H1 (cell line): ENCODE data around the gene TMEM187.

ENCODE experiments used
- CTCF ChIP-seq, 3 experiments: IDR thresholded peaks; 1 replicate in 2 of 3; 2 replicates in 1 of 3; pipeline versions ENCODE4 v1.5.1 to v1.6.1; 2011; ENCODE audit warnings: low read length in 3 of 3, mild to moderate bottlenecking in 3 of 3, inconsistent platforms in 2 of 3, low read depth in 1 of 3, moderate library complexity in 1 of 3; ENCODE audit not compliant: insufficient read depth in 1 of 3; ENCODE audit errors: control extremely low read depth in 1 of 3
- EP300 ChIP-seq, 2 experiments: IDR thresholded peaks; 1 replicate in 1 of 2; 2 replicates in 1 of 2; pipeline ENCODE4 v1.6.1; 2011 to 2012; ENCODE audit warnings: low read depth in 2 of 2, low read length in 2 of 2, mild to moderate bottlenecking in 2 of 2, borderline replicate concordance in 1 of 2, inconsistent platforms in 1 of 2, moderate library complexity in 1 of 2
- HDAC2 ChIP-seq, 2 experiments: fragments of 300-600 bp in 1 of 2; sonication (generic) in 1 of 2; IDR thresholded peaks; 2 replicates each; pipeline ENCODE4 v1.6.1; 2011 to 2012; ENCODE audit warnings: low read depth in 2 of 2, low read length in 2 of 2, mild to moderate bottlenecking in 2 of 2, moderate library complexity in 2 of 2, borderline replicate concordance in 1 of 2, inconsistent platforms in 1 of 2
- MAX ChIP-seq: IDR thresholded peaks from 2 replicates; pipeline ENCODE4 v1.6.1; 2012; ENCODE audit warnings: inconsistent platforms
- SIRT6 ChIP-seq: IDR thresholded peaks from one replicate; pipeline ENCODE4 v1.7.1; 2012; ENCODE audit warnings: low read length, inconsistent platforms
- SP4 ChIP-seq: IDR thresholded peaks from 2 replicates; pipeline ENCODE4 v1.6.1; 2012; ENCODE audit warnings: low read length, inconsistent platforms
- TEAD4 ChIP-seq: IDR thresholded peaks from 2 replicates; pipeline ENCODE4 v1.6.1; 2012; ENCODE audit warnings: low read depth, low read length, inconsistent platforms, mixed read lengths
- USF2 ChIP-seq: IDR thresholded peaks from 2 replicates; pipeline ENCODE4 v1.6.1; 2011; ENCODE audit warnings: low read length, improper control_type of control experiment
- ZNF274 ChIP-seq: IDR thresholded peaks from 2 replicates; pipeline ENCODE4 v1.7.0; 2012; ENCODE audit warnings: low read length, borderline replicate concordance; ENCODE audit errors: extremely low read depth

- no peak for TF ChIP-seq TEAD4
- no peak for TF ChIP-seq SP4
- no peak for TF ChIP-seq CTCF (IDR thresholded peaks at IDR 0.05; ENCODE audit: control extremely low read depth in 1 of 3, insufficient read depth in 1 of 3, low read depth in 1 of 3, low read length in 3 of 3)
- TF ChIP-seq ZNF274: no peak
- TF ChIP-seq EP300 (IDR thresholded peaks at IDR 0.05; ENCODE audit: borderline replicate concordance in 1 of 2, low read depth in 2 of 2, low read length in 2 of 2): no peak
- no peak for TF ChIP-seq USF2
- no peak for TF ChIP-seq SIRT6
- no peak for TF ChIP-seq HDAC2 (IDR thresholded peaks at IDR 0.05; ENCODE audit: borderline replicate concordance in 1 of 2, low read depth in 2 of 2, low read length in 2 of 2)
- TF ChIP-seq MAX: no peak
These were observed 8.7 kb downstream of the TMEM187 start for GRCh38 chrX:153981231-153981630.
